Thoracic aorta (tissue), 2 donors: ENCODE data around the gene USP17L5. TPM values are rescaled to one million over a fixed set of nuclear protein-coding genes. Genes with fewer than 3 reads are reported as not detected.
"Not testable (repeated sequence)": the region's sequence is repeated elsewhere in the genome, so short reads cannot be mapped to it uniquely, and the experiment has no call there.

Experiments used
- ATAC-seq: fragments of 150-250 bp; one replicate; pipeline ENCODE4 v1.8.0; 2017; ENCODE audit warnings: low read depth; ENCODE audit not compliant: insufficient number of reproducible peaks, low FRiP score
- DNase-seq: peaks from one replicate; pipeline ENCODE4 v3.0.0-alpha.2; 2020; ENCODE audit warnings: low spot score
- H3K27ac ChIP-seq, 2 donors: fragments of 200-600 bp; sonication (generic); 1 replicate in 1 of 2; 2 replicates in 1 of 2; pipeline ENCODE4 v1.5.1; 2016; ENCODE audit warnings: mild to moderate bottlenecking in 2 of 2, moderate library complexity in 2 of 2
- H3K27me3 ChIP-seq: fragments of 200-600 bp; sonication (generic); replicated peaks from 2 replicates; pipeline ENCODE4 v1.6.0; 2016; ENCODE audit warnings: mild to moderate bottlenecking; ENCODE audit not compliant: insufficient read depth
- H3K36me3 ChIP-seq: fragments of 200-600 bp; sonication (generic); one replicate; pipeline ENCODE4 v1.5.1; 2016
- H3K4me1 ChIP-seq, 2 donors: fragments of 200-600 bp; sonication (generic); 1 replicate in 1 of 2; 2 replicates in 1 of 2; pipeline versions ENCODE4 v1.5.1 to v1.6.0; 2016; ENCODE audit warnings: low read depth in 2 of 2, mild to moderate bottlenecking in 1 of 2; ENCODE audit not compliant: control insufficient read depth in 1 of 2
- H3K4me3 ChIP-seq: fragments of 200-600 bp; sonication (generic); 2 replicates; pipeline ENCODE4 v1.5.1; 2016; ENCODE audit warnings: mild to moderate bottlenecking
- H3K9me3 ChIP-seq: fragments of 200-600 bp; sonication (generic); 2 replicates; pipeline ENCODE4 v1.5.1; 2016
- total RNA-seq, 2 donors: library from RNA; depleted of rRNA; stranded (reverse); fragments of >200 nt; gene quantifications; one replicate each; pipeline versions ENCODE4 v1.1.0 to v1.2.3, GENCODE V29; 2016

Gene USP17L5, protein sequence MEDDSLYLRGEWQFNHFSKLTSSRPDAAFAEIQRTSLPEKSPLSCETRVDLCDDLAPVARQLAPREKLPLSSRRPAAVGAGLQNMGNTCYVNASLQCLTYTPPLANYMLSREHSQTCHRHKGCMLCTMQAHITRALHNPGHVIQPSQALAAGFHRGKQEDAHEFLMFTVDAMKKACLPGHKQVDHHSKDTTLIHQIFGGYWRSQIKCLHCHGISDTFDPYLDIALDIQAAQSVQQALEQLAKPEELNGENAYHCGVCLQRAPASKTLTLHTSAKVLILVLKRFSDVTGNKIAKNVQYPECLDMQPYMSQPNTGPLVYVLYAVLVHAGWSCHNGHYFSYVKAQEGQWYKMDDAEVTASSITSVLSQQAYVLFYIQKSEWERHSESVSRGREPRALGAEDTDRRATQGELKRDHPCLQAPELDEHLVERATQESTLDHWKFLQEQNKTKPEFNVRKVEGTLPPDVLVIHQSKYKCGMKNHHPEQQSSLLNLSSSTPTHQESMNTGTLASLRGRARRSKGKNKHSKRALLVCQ
- not detected for total RNA-seq

DNA sequence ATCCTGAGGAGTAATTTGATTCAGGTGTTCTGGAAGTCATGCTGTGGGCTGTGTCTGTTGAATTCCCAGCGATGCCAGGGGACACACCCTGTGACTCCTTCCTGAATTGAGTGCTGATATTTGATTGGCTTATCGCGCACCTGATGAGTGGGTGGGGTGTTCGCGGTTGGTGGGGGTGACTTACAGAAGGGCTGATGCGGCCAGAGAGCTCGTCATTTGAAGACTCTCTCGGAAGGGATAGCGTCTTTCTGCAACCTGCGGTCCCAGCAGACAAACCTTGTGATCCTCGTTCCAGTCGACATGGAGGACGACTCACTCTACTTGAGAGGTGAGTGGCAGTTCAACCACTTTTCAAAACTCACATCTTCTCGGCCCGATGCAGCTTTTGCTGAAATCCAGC, at the start of gene USP17L5:
TSS of gene USP17L5 (plus strand) at position 301 of the 400 bp plus-strand sequence. CDS start at position 301, 0 bp downstream.
- not testable (repeated sequence) for DNase-seq, ATAC-seq, H3K4me3 ChIP-seq

DNA sequence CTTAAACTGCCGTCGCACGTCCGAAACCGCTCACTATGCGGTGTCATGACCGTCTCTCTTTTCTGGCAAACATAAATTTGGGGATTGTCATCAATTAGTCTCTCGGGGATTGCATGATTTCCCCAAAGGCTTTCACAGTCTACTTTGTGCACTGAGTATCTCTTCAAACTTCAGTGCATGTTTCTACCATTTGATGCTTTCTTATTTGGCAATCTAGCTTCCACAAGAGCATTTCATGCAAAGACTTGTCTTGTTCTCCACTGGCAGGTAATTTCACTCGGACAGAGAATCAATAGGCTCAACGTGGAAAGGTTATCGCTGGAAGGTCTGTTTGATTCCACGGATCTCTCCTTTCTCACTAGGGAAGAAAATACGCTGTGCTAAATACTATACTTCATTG, 15.0 kb upstream of the USP17L5 start:
- H3K27me3 ChIP-seq, ATAC-seq, DNase-seq, H3K4me3 ChIP-seq, H3K9me3 ChIP-seq, H3K4me1 ChIP-seq, H3K36me3 ChIP-seq, H3K27ac ChIP-seq: not testable (repeated sequence)

More for the DNA sequence above, at the start of gene USP17L5:
- H3K9me3 ChIP-seq, H3K36me3 ChIP-seq, H3K4me1 ChIP-seq, H3K27me3 ChIP-seq, H3K27ac ChIP-seq: not testable (repeated sequence)

DNA sequence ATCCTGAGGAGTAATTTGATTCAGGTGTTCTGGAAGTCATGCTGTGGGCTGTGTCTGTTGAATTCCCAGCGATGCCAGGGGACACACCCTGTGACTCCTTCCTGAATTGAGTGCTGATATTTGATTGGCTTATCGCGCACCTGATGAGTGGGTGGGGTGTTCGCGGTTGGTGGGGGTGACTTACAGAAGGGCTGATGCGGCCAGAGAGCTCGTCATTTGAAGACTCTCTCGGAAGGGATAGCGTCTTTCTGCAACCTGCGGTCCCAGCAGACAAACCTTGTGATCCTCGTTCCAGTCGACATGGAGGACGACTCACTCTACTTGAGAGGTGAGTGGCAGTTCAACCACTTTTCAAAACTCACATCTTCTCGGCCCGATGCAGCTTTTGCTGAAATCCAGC, 14.3 kb upstream of the USP17L5 start, which contains the start of gene USP17L24:
TSS of gene USP17L24 (plus strand) at position 301 of the 400 bp plus-strand sequence. CDS start at position 301, 0 bp downstream.
- not testable (repeated sequence) for H3K4me1 ChIP-seq, H3K27ac ChIP-seq, H3K4me3 ChIP-seq, H3K36me3 ChIP-seq, H3K27me3 ChIP-seq, H3K9me3 ChIP-seq, ATAC-seq, DNase-seq

DNA sequence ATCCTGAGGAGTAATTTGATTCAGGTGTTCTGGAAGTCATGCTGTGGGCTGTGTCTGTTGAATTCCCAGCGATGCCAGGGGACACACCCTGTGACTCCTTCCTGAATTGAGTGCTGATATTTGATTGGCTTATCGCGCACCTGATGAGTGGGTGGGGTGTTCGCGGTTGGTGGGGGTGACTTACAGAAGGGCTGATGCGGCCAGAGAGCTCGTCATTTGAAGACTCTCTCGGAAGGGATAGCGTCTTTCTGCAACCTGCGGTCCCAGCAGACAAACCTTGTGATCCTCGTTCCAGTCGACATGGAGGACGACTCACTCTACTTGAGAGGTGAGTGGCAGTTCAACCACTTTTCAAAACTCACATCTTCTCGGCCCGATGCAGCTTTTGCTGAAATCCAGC, 9.6 kb upstream of the USP17L5 start, which contains the start of gene USP17L25:
TSS of gene USP17L25 (plus strand) at position 301 of the 400 bp plus-strand sequence. CDS start at position 301, 0 bp downstream.
- H3K4me1 ChIP-seq, H3K4me3 ChIP-seq, DNase-seq, H3K27ac ChIP-seq, H3K36me3 ChIP-seq, H3K9me3 ChIP-seq, H3K27me3 ChIP-seq, ATAC-seq: not testable (repeated sequence)

DNA sequence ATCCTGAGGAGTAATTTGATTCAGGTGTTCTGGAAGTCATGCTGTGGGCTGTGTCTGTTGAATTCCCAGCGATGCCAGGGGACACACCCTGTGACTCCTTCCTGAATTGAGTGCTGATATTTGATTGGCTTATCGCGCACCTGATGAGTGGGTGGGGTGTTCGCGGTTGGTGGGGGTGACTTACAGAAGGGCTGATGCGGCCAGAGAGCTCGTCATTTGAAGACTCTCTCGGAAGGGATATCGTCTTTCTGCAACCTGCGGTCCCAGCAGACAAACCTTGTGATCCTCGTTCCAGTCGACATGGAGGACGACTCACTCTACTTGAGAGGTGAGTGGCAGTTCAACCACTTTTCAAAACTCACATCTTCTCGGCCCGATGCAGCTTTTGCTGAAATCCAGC, 4.8 kb upstream of the USP17L5 start, which contains the start of gene USP17L26:
TSS of gene USP17L26 (plus strand) at position 301 of the 400 bp plus-strand sequence. CDS start at position 301, 0 bp downstream.
- H3K27me3 ChIP-seq, H3K36me3 ChIP-seq, H3K9me3 ChIP-seq, H3K4me3 ChIP-seq, DNase-seq, ATAC-seq, H3K4me1 ChIP-seq, H3K27ac ChIP-seq: not testable (repeated sequence)

DNA sequence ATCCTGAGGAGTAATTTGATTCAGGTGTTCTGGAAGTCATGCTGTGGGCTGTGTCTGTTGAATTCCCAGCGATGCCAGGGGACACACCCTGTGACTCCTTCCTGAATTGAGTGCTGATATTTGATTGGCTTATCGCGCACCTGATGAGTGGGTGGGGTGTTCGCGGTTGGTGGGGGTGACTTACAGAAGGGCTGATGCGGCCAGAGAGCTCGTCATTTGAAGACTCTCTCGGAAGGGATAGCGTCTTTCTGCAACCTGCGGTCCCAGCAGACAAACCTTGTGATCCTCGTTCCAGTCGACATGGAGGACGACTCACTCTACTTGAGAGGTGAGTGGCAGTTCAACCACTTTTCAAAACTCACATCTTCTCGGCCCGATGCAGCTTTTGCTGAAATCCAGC, 4.6 kb downstream of the USP17L5 start, which contains the start of gene USP17L27:
TSS of gene USP17L27 (plus strand) at position 301 of the 400 bp plus-strand sequence. CDS start at position 301, 0 bp downstream.
- not testable (repeated sequence) for H3K4me1 ChIP-seq

DNA sequence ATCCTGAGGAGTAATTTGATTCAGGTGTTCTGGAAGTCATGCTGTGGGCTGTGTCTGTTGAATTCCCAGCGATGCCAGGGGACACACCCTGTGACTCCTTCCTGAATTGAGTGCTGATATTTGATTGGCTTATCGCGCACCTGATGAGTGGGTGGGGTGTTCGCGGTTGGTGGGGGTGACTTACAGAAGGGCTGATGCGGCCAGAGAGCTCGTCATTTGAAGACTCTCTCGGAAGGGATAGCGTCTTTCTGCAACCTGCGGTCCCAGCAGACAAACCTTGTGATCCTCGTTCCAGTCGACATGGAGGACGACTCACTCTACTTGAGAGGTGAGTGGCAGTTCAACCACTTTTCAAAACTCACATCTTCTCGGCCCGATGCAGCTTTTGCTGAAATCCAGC, 9.4 kb downstream of the USP17L5 start, which contains the start of gene USP17L28:
TSS of gene USP17L28 (plus strand) at position 301 of the 400 bp plus-strand sequence. CDS start at position 301, 0 bp downstream.
- not testable (repeated sequence) for H3K4me1 ChIP-seq, H3K27ac ChIP-seq, H3K27me3 ChIP-seq, ATAC-seq, H3K9me3 ChIP-seq, DNase-seq, H3K36me3 ChIP-seq, H3K4me3 ChIP-seq

More for the DNA sequence above, 4.6 kb downstream of the USP17L5 start, which contains the start of gene USP17L27:
- DNase-seq, H3K36me3 ChIP-seq, ATAC-seq, H3K27ac ChIP-seq, H3K27me3 ChIP-seq, H3K9me3 ChIP-seq, H3K4me3 ChIP-seq: not testable (repeated sequence)

DNA sequence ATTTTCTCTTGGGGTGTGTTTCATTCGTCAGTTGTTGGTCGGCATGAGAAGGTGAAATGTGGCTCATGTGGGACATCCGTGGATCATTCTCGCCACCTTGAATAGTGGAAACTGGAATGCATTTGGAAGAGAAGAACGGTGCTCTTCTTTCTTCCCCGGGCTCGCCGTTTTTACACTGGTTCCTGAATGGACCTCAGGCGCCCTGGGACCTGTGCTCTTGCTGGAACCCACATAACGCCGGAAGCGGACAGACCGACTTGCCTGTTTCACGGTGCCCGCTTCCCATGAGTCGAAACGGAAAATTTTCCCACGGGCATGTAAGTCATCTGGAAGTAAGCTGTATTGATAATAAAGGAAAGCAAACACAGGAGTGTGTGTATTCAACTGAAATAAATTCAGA, 11.7 kb downstream of the USP17L5 start:
- not testable (repeated sequence) for H3K27ac ChIP-seq, H3K4me3 ChIP-seq, DNase-seq, H3K27me3 ChIP-seq, H3K9me3 ChIP-seq, ATAC-seq, H3K36me3 ChIP-seq, H3K4me1 ChIP-seq

DNA sequence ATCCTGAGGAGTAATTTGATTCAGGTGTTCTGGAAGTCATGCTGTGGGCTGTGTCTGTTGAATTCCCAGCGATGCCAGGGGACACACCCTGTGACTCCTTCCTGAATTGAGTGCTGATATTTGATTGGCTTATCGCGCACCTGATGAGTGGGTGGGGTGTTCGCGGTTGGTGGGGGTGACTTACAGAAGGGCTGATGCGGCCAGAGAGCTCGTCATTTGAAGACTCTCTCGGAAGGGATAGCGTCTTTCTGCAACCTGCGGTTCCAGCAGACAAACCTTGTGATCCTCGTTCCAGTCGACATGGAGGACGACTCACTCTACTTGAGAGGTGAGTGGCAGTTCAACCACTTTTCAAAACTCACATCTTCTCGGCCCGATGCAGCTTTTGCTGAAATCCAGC, 14.1 kb downstream of the USP17L5 start, which contains the start of gene USP17L29:
TSS of gene USP17L29 (plus strand) at position 301 of the 400 bp plus-strand sequence. CDS start at position 301, 0 bp downstream.
- not testable (repeated sequence) for H3K9me3 ChIP-seq, H3K4me1 ChIP-seq, H3K36me3 ChIP-seq, H3K27me3 ChIP-seq, H3K4me3 ChIP-seq, DNase-seq, ATAC-seq, H3K27ac ChIP-seq

DNA sequence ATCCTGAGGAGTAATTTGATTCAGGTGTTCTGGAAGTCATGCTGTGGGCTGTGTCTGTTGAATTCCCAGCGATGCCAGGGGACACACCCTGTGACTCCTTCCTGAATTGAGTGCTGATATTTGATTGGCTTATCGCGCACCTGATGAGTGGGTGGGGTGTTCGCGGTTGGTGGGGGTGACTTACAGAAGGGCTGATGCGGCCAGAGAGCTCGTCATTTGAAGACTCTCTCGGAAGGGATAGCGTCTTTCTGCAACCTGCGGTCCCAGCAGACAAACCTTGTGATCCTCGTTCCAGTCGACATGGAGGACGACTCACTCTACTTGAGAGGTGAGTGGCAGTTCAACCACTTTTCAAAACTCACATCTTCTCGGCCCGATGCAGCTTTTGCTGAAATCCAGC, 23.6 kb downstream of the USP17L5 start, which contains the start of gene USP17L30:
TSS of gene USP17L30 (plus strand) at position 301 of the 400 bp plus-strand sequence. CDS start at position 301, 0 bp downstream.
- DNase-seq, H3K27ac ChIP-seq, H3K4me1 ChIP-seq, H3K4me3 ChIP-seq, H3K36me3 ChIP-seq, ATAC-seq, H3K9me3 ChIP-seq, H3K27me3 ChIP-seq: not testable (repeated sequence)

DNA sequence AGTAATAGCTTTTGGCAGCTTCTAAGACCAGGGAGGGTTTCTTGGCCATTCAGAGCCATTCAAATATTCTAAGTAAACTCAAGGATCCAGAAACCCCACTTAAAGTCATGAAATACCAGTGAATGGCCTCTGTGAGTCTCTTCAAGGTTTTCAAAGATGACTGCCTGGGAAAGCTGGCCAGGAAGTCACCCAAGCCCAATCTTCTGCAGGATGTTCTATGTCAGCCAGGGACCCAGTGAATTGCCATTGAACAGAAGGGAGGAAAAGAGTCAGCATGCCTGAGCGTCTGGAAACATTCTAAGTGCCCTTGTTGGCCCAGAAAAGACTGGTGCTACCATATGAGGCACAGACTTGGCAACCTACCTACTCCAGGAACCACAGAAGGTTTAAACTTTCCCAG, 40.7 kb downstream of the USP17L5 start:
- H3K9me3 ChIP-seq, H3K4me1 ChIP-seq, H3K4me3 ChIP-seq, H3K27ac ChIP-seq, DNase-seq, ATAC-seq, H3K27me3 ChIP-seq, H3K36me3 ChIP-seq: not testable (repeated sequence)
